ENCODE data around the gene SNX25. TPM values are rescaled to one million over a fixed set of nuclear protein-coding genes. Genes with fewer than 3 reads are reported as not detected.

Gene SNX25
- total RNA-seq, 4 donors from 2014 or later = 11.3 to 17.3 (median 13.4) TPM

- Histone ChIP-seq H3K9me3 (no peaks in the 10 kb centered on the region), H3K36me3 (peaks cover 0 to 21% of the 10 kb centered on the region in 2 donors), H3K4me3 (no peak overlapping the region), H3K27ac (no peak overlapping the region), H3K27me3 (no peaks in the 10 kb centered on the region), H3K4me1 (no peaks in the 10 kb centered on the region)
- ATAC-seq (no peak), DNase-seq (no peak)
- intact Hi-C loops (cut with DNase I; ENCODE audit: low total_unique reads) = no loop called here
- in situ Hi-C loops (cut with MboI; ENCODE audit: low sequenced_read_pairs in 4 of 4) = no loop called here
- TF ChIP-seq CTCF (IDR thresholded peaks at IDR 0.05 in 4 of 5, conservative IDR thresholded peaks at IDR 0.05 in 1 of 5) = no peak
- TF ChIP-seq POLR2A (IDR thresholded peaks at IDR 0.05) = no peak
These were observed 164.6 kb downstream of the SNX25 start for GRCh38 chr4:185374027-185374426.

- intact Hi-C loops (cut with DNase I; ENCODE audit: low total_unique reads) (no loop called here), in situ Hi-C loops (cut with MboI; ENCODE audit: low sequenced_read_pairs in 4 of 4) (no loop called here)
- ATAC-seq (no peak), DNase-seq (no peak)
- TF ChIP-seq CTCF (IDR thresholded peaks at IDR 0.05 in 4 of 5, conservative IDR thresholded peaks at IDR 0.05 in 1 of 5) (no peak), POLR2A (IDR thresholded peaks at IDR 0.05) (no peak)
- Histone ChIP-seq H3K36me3 (peaks cover 0 to 21% of the 10 kb centered on the region in 2 donors), H3K27me3 (no peaks in the 10 kb centered on the region), H3K9me3 (no peaks in the 10 kb centered on the region), H3K4me1 (no peaks in the 10 kb centered on the region), H3K27ac (no peak overlapping the region), H3K4me3 (no peak overlapping the region)
These were observed 165.2 kb downstream of the SNX25 start for GRCh38 chr4:185374573-185374972.

- in situ Hi-C loops (cut with MboI; ENCODE audit: low sequenced_read_pairs in 4 of 4) = loop anchor here in 1 of 4 donors (25.0 kb wide), 1 partner anchor 166 kb away; the partner anchor contains the start of genes CFAP97 and SNX25
- no peak for TF ChIP-seq POLR2A (IDR thresholded peaks at IDR 0.05)
- intact Hi-C loops (cut with DNase I; ENCODE audit: low total_unique reads) = no loop called here
- Histone ChIP-seq H3K9me3 (no peaks in the 10 kb centered on the region), H3K4me1 (no peaks in the 10 kb centered on the region), H3K36me3 (no peaks in the 10 kb centered on the region), H3K27me3 (no peaks in the 10 kb centered on the region), H3K27ac (no peak overlapping the region), H3K4me3 (no peak overlapping the region)
- DNase-seq (no peak), ATAC-seq (no peak)
These were observed 168.9 kb downstream of the SNX25 start for GRCh38 chr4:185378264-185378663.

GRCh38 chr4:185379326-185380295 lies 170.2 kb downstream of the SNX25 start:
- Histone ChIP-seq H3K4me1 (no peaks in the 10 kb centered on the region), H3K4me3 (no peak overlapping the region), H3K36me3 (no peaks in the 10 kb centered on the region), H3K9me3 (no peaks in the 10 kb centered on the region), H3K27me3 (no peaks in the 10 kb centered on the region), H3K27ac (no peak overlapping the region)
- no peak for ATAC-seq
- in situ Hi-C loops (cut with MboI; ENCODE audit: low sequenced_read_pairs in 4 of 4) = loop anchor here in 1 of 4 donors (25.0 kb wide), 1 partner anchor 167 kb away; the partner anchor contains the start of genes CFAP97 and SNX25
- intact Hi-C loops (cut with DNase I; ENCODE audit: low total_unique reads) = no loop called here
- no peak for TF ChIP-seq POLR2A (IDR thresholded peaks at IDR 0.05)
- no peak for TF ChIP-seq CTCF (IDR thresholded peaks at IDR 0.05 in 4 of 5, conservative IDR thresholded peaks at IDR 0.05 in 1 of 5)
- no peak for DNase-seq

GRCh38 chr4:185380320-185380719 lies 170.9 kb downstream of the SNX25 start:
- no peak for ATAC-seq
- Histone ChIP-seq H3K27me3 (no peaks in the 10 kb centered on the region), H3K4me1 (peaks cover 0 to 4% of the 10 kb centered on the region in 2 donors), H3K36me3 (no peaks in the 10 kb centered on the region), H3K9me3 (no peaks in the 10 kb centered on the region), H3K27ac (no peak overlapping the region), H3K4me3 (no peak overlapping the region)
- no peak for TF ChIP-seq POLR2A (IDR thresholded peaks at IDR 0.05)
- TF ChIP-seq CTCF (IDR thresholded peaks at IDR 0.05 in 4 of 5, conservative IDR thresholded peaks at IDR 0.05 in 1 of 5) = no peak
- intact Hi-C loops (cut with DNase I; ENCODE audit: low total_unique reads) (no loop called here), in situ Hi-C loops (cut with MboI; ENCODE audit: low sequenced_read_pairs in 4 of 4) (loop anchor here in 1 of 4 donors (25.0 kb wide), 1 partner anchor 168 kb away; the partner anchor contains the start of genes CFAP97 and SNX25)
- no peak for DNase-seq

Measured in gastrocnemius medialis (tissue), 4 donors.